H1 (cell line): ENCODE results near the gene KIFC1. TPM values are rescaled to one million over a fixed set of nuclear protein-coding genes. Genes with fewer than 3 reads are reported as not detected.
"Not testable (repeated sequence)": the region's sequence is repeated elsewhere in the genome, so short reads cannot be mapped to it uniquely, and the experiment has no call there.

Source experiments
- CTCF ChIA-PET: fragments of 300-600 bp; sonication (Branson Sonifier 250); formaldehyde crosslinking; loops from one replicate; lab custom pipeline; 2021; ENCODE audit not compliant: partially characterized antibody; lab: Charles Lee
- POLR2A ChIA-PET: fragments of 300-600 bp; sonication (Branson Sonifier 250); formaldehyde crosslinking; loops from one replicate; lab custom pipeline; 2021; ENCODE audit warnings: inconsistent platforms; ENCODE audit not compliant: partially characterized antibody; lab: Charles Lee
- DNase-seq, 2 experiments: peaks; one replicate each; pipeline versions ENCODE4 v3.0.0 to v3.0.0-alpha.2; 2010 to 2022; ENCODE audit warnings: low spot score in 2 of 2, low read depth in 1 of 2, mixed read lengths in 1 of 2
- FAIRE-seq: peaks from 2 replicates; lab custom pipeline; 2011; peaks lifted over from hg19 to GRCh38; lab: Jason Lieb, UNC
- H2AFZ ChIP-seq: 2 replicates; pipeline ENCODE4 v1.8.1; 2012; ENCODE audit warnings: low read length, inconsistent platforms
- H2AK5ac ChIP-seq: 2 replicates; pipeline ENCODE4 v1.6.1; 2013; ENCODE audit warnings: low read depth, low read length
- H2BK120ac ChIP-seq: replicated peaks from 2 replicates; pipeline ENCODE3; 2013; ENCODE audit warnings: low read depth, low read length, inconsistent platforms
- H2BK12ac ChIP-seq: 2 replicates; pipeline ENCODE4 v1.6.1; 2013; ENCODE audit warnings: low read depth, low read length
- H2BK15ac ChIP-seq: 2 replicates; pipeline ENCODE4 v1.6.1; 2013; ENCODE audit warnings: low read length
- H2BK20ac ChIP-seq: 2 replicates; pipeline ENCODE4 v1.6.1; 2013; ENCODE audit warnings: low read length
- H2BK5ac ChIP-seq: 2 replicates; pipeline ENCODE4 v1.6.1; 2013; ENCODE audit warnings: low read depth, low read length
- H3K14ac ChIP-seq: 2 replicates; pipeline ENCODE4 v1.6.1; 2013; ENCODE audit warnings: inconsistent platforms; ENCODE audit not compliant: insufficient read length
- H3K18ac ChIP-seq: 2 replicates; pipeline ENCODE4 v1.6.1; 2013; ENCODE audit warnings: low read length; ENCODE audit errors: extremely low read depth
- H3K23ac ChIP-seq: 2 replicates; pipeline ENCODE4 v1.6.1; 2013; ENCODE audit warnings: inconsistent platforms; ENCODE audit not compliant: insufficient read length
- H3K23me2 ChIP-seq: 2 replicates; pipeline ENCODE4 v1.6.1; 2013; ENCODE audit warnings: low read depth, low read length
- H3K27ac ChIP-seq: 2 replicates; pipeline ENCODE4 v1.6.1; 2011; ENCODE audit warnings: low read depth, low read length, inconsistent platforms
- H3K27me3 ChIP-seq, 4 experiments: replicated peaks in 1 of 4; 1 replicate in 1 of 4; 2 replicates in 3 of 4; pipeline versions ENCODE4 v1.6.1 to v1.8.1; 2011 to 2013; ENCODE audit warnings: low read length in 3 of 4, mild to moderate bottlenecking in 3 of 4, inconsistent platforms in 2 of 4, mixed read lengths in 2 of 4, moderate library complexity in 1 of 4; ENCODE audit not compliant: control insufficient read depth in 3 of 4, insufficient read depth in 3 of 4; ENCODE audit errors: extremely low read depth in 1 of 4
- H3K36me3 ChIP-seq, 4 experiments: 2 replicates each; pipeline versions ENCODE4 v1.6.1 to v1.8.1; 2011 to 2013; ENCODE audit warnings: mild to moderate bottlenecking in 4 of 4, low read length in 3 of 4, moderate library complexity in 2 of 4, control low read depth in 1 of 4, inconsistent platforms in 1 of 4; ENCODE audit not compliant: insufficient read depth in 4 of 4, control insufficient read depth in 2 of 4
- H3K4ac ChIP-seq: replicated peaks from 2 replicates; pipeline ENCODE3; 2013; ENCODE audit warnings: low read length, low read depth, mixed read lengths, inconsistent platforms; ENCODE audit not compliant: insufficient read length
- H3K4me1 ChIP-seq, 4 experiments: replicated peaks in 1 of 4; 1 replicate in 1 of 4; 2 replicates in 3 of 4; pipeline versions ENCODE4 v1.6.1 to v1.8.1; 2011 to 2013; ENCODE audit warnings: low read length in 3 of 4, inconsistent platforms in 2 of 4, mixed read lengths in 1 of 4; ENCODE audit not compliant: insufficient read depth in 4 of 4, control insufficient read depth in 3 of 4
- H3K4me2 ChIP-seq, 2 experiments: 2 replicates each; pipeline versions ENCODE4 v1.6.1 to v1.8.1; 2011 to 2013; ENCODE audit warnings: low read depth in 2 of 2, low read length in 2 of 2, control low read depth in 1 of 2, inconsistent platforms in 1 of 2, mild to moderate bottlenecking in 1 of 2; ENCODE audit not compliant: insufficient read depth in 1 of 2
- H3K4me3 ChIP-seq, 4 experiments: fragments of 200-600, 300-600 bp in 1 of 4; sonication (generic), shearing (Covaris generic), sonication (Bioruptor Twin) in 1 of 4; 2 replicates each; pipeline versions ENCODE4 v1.5.1 to v1.8.1; 2011 to 2016; ENCODE audit warnings: low read length in 4 of 4, low read depth in 3 of 4, control low read depth in 2 of 4, inconsistent platforms in 2 of 4, mild to moderate bottlenecking in 2 of 4, mixed read lengths in 1 of 4, moderate library complexity in 1 of 4; ENCODE audit not compliant: insufficient read depth in 2 of 4; ENCODE audit errors: extremely low read depth in 1 of 4
- H3K56ac ChIP-seq: replicated peaks from 2 replicates; pipeline ENCODE3; 2013; ENCODE audit warnings: low read depth, mild to moderate bottlenecking, mixed read lengths, low read length, inconsistent platforms; ENCODE audit not compliant: insufficient read length
- H3K79me1 ChIP-seq: 2 replicates; pipeline ENCODE4 v1.6.1; 2013; ENCODE audit warnings: low read depth, low read length, control low read depth
- H3K79me2 ChIP-seq, 2 experiments: 2 replicates each; pipeline versions ENCODE4 v1.6.1 to v1.8.1; 2012 to 2013; ENCODE audit warnings: low read length in 2 of 2, mild to moderate bottlenecking in 2 of 2, inconsistent platforms in 1 of 2; ENCODE audit not compliant: insufficient read depth in 2 of 2, control insufficient read depth in 1 of 2
- H3K9ac ChIP-seq, 4 experiments: replicated peaks in 1 of 4; 1 replicate in 1 of 4; 2 replicates in 3 of 4; pipeline versions ENCODE4 v1.6.1 to v1.8.1; 2011 to 2013; ENCODE audit warnings: low read depth in 3 of 4, low read length in 3 of 4, control low read depth in 2 of 4, mild to moderate bottlenecking in 2 of 4, moderate library complexity in 2 of 4, inconsistent platforms in 1 of 4; ENCODE audit errors: extremely low read depth in 1 of 4
- H3K9me3 ChIP-seq, 2 experiments: 2 replicates each; pipeline versions ENCODE4 v1.6.1 to v1.8.1; 2012 to 2013; ENCODE audit warnings: mild to moderate bottlenecking in 2 of 2, moderate library complexity in 2 of 2, control low read depth in 1 of 2, inconsistent platforms in 1 of 2, low read depth in 1 of 2, low read length in 1 of 2, mixed read lengths in 1 of 2; ENCODE audit not compliant: insufficient read depth in 2 of 2
- H4K20me1 ChIP-seq, 2 experiments: replicated peaks in 1 of 2; 2 replicates each; pipeline versions ENCODE3 to v1.8.1; 2011 to 2013; ENCODE audit warnings: inconsistent platforms in 2 of 2, low read length in 2 of 2, mild to moderate bottlenecking in 1 of 2; ENCODE audit not compliant: insufficient read depth in 2 of 2, control insufficient read depth in 1 of 2
- H4K5ac ChIP-seq: 2 replicates; pipeline ENCODE4 v1.6.1; 2013; ENCODE audit warnings: low read length, low read depth, mixed read lengths, inconsistent platforms; ENCODE audit not compliant: insufficient read length
- H4K8ac ChIP-seq: 2 replicates; pipeline ENCODE4 v1.8.0; 2013; ENCODE audit warnings: mild to moderate bottlenecking, moderate library complexity, low read length, inconsistent platforms; ENCODE audit not compliant: insufficient read depth; ENCODE audit errors: extremely low read depth
- H4K91ac ChIP-seq: replicated peaks from 2 replicates; pipeline ENCODE3; 2013; ENCODE audit warnings: low read length, mixed read lengths, inconsistent platforms; ENCODE audit not compliant: insufficient read length
- WGBS, 2 experiments: shearing (Covaris generic) in 1 of 2; methylation state at CpG; one replicate each; pipeline versions ENCODE4 v1.1.6 to v1.1.7; 2013 to 2015; ENCODE audit warnings: low lambda C conversion rate in 2 of 2, mixed read lengths in 2 of 2, inconsistent platforms in 1 of 2, low coverage in 1 of 2, missing lambda C conversion rate in 1 of 2; ENCODE audit not compliant: insufficient replicate concordance in 2 of 2, insufficient coverage in 1 of 2, insufficient read length in 1 of 2; ENCODE audit errors: extremely low coverage in 1 of 2, missing lambda C conversion rate in 1 of 2; 5-methylcytosine and 5-hydroxymethylcytosine counted together
- polyA plus RNA-seq, 7 experiments: library from polyadenylated mRNA; depleted of rRNA in 3 of 7; stranded (reverse) in 5 of 7; unstranded in 2 of 7; fragments of >200 nt in 5 of 7; fragments of 200-250 nt in 2 of 7; gene quantifications; 1 replicate in 5 of 7; 2 replicates in 1 of 7; 4 replicates in 1 of 7; pipeline versions ENCODE4 v1.2.1 to v1.2.3, GENCODE V29; 2011 to 2013; ENCODE audit warnings: missing spikeins in 2 of 7, mixed read lengths in 2 of 7
- total RNA-seq: library from RNA; stranded (reverse); fragmentation: NEBNext Ultra II Directional; extraction: Animal tissue kit (Norgen Biotek cat#: 25700); gene quantifications from 2 replicates; pipeline ENCODE4 v1.2.1, GENCODE V29; 2021

KIFC1 gene
- total and polyA plus RNA-seq, 2 of the 8 experiments (the other 6 are each of a cell fraction or from before 2014, with no cell fraction given) = 46.6 to 64.3 TPM

- H3K23me2 ChIP-seq, H4K5ac ChIP-seq, DNase-seq, H3K36me3 ChIP-seq, H4K20me1 ChIP-seq, H4K91ac ChIP-seq, H3K4me1 ChIP-seq, H3K9me3 ChIP-seq, H3K79me1 ChIP-seq, H3K56ac ChIP-seq, H2BK5ac ChIP-seq, H3K23ac ChIP-seq, H2BK20ac ChIP-seq, H3K4ac ChIP-seq, H4K8ac ChIP-seq, H3K4me3 ChIP-seq, H3K14ac ChIP-seq, H2BK120ac ChIP-seq, H3K79me2 ChIP-seq, H2AFZ ChIP-seq, H3K9ac ChIP-seq, H2AK5ac ChIP-seq, H2BK15ac ChIP-seq, H3K18ac ChIP-seq, H2BK12ac ChIP-seq, H3K27ac ChIP-seq, H3K27me3 ChIP-seq: not testable (repeated sequence)
- peak overlapping the region in 1 of 2 experiments; percentile 2; a peak in 1 of 4 replicates for H3K4me2 ChIP-seq
- ChIA-PET POLR2A (interaction anchor here (0.6 to 0.9 kb wide), 8 partner anchors 10 to 221 kb away, joined by 3 to 4 read pairs (median 3); no protein-coding TSS in a partner anchor), CTCF (interaction anchor here (0.6 to 2.5 kb wide), 8 partner anchors 10 to 597 kb away, joined by 3 to 11 read pairs (median 4); no protein-coding TSS in a partner anchor)
- WGBS, 2 experiments = 33% methylated on average over 6 of the region's 8 CpGs; no CpG with 5 or more reads in 1 of the 2 experiments
- peak; percentile 39 for FAIRE-seq
These were observed 27.0 kb upstream of the KIFC1 start for GRCh38 chr6:33364475-33365205.
